ENCODE measurements around the gene ETF1.

ETF1 gene

GRCh38 chr5:138459311-138459933, 83.6 kb downstream of the ETF1 start:
- DNase-seq = peak; percentile 92

- no peak for DNase-seq
These were observed 84.2 kb downstream of the ETF1 start for GRCh38 chr5:138458856-138459255.

GRCh38 chr5:138458384-138458783, 84.7 kb downstream of the ETF1 start:
- DNase-seq = no peak

GRCh38 chr5:138457531-138458275, 85.3 kb downstream of the ETF1 start:
- no peak for DNase-seq
